Right lobe of liver (tissue), 6 donors: ENCODE data around the gene ARHGAP21. TPM values are rescaled to one million over a fixed set of nuclear protein-coding genes. Genes with fewer than 3 reads are reported as not detected.

Experiments used
- ATAC-seq, 4 donors: fragments of 200-7000 bp; cut with Tn5 transposase; one replicate each; pipeline ENCODE4 v1.9.1; 2020; ENCODE audit warnings: mild to moderate bottlenecking in 4 of 4, moderate library complexity in 4 of 4
- DNase-seq, 3 donors: peaks; one replicate each; pipeline ENCODE4 v3.0.0-alpha.2; 2020
- H3K27ac ChIP-seq, 3 donors: fragments of 200-600 bp; one replicate each; pipeline ENCODE4 v1.8.0; 2022
- H3K27me3 ChIP-seq, 2 donors: fragments of 200-600 bp; one replicate each; pipeline ENCODE4 v1.8.0; 2022
- H3K36me3 ChIP-seq, 4 donors: fragments of 200-600 bp; sonication (generic) in 1 of 4; one replicate each; pipeline versions ENCODE4 v1.5.1 to v1.8.0; 2017 to 2022; ENCODE audit warnings: control low read depth in 1 of 4
- H3K4me1 ChIP-seq, 4 donors: fragments of 200-600 bp; sonication (generic) in 1 of 4; one replicate each; pipeline versions ENCODE4 v1.5.1 to v1.8.0; 2017 to 2022; ENCODE audit warnings: control low read depth in 1 of 4
- H3K4me3 ChIP-seq, 3 donors: fragments of 200-600 bp; one replicate each; pipeline ENCODE4 v1.8.0; 2022
- H3K9me3 ChIP-seq, 4 donors: fragments of 200-600 bp; sonication (generic) in 1 of 4; one replicate each; pipeline versions ENCODE4 v1.5.1 to v1.8.0; 2017 to 2022; ENCODE audit warnings: control low read depth in 1 of 4
- POLR2A ChIP-seq: fragments of 450-650 bp; IDR thresholded peaks from one replicate; pipeline ENCODE4 v1.6.1; 2017; ENCODE audit warnings: antibody characterized with exemption, mild to moderate bottlenecking
- WGBS: methylation state at CpG from one replicate; pipeline ENCODE4 v1.1.6; 2018; ENCODE audit warnings: low coverage, low lambda C conversion rate; ENCODE audit not compliant: insufficient coverage; ENCODE audit errors: missing lambda C conversion rate; 5-methylcytosine and 5-hydroxymethylcytosine counted together
- intact Hi-C, 2 donors: fragments of 100-400 bp; cut with DNase I; formaldehyde crosslinking; loops; one replicate each; pipeline versions ENCODE4 v1.11.2 to v1.14.1; 2022
- total RNA-seq, 6 experiments: library from RNA; depleted of rRNA in 2 of 6; stranded (reverse); fragments of >200 nt in 2 of 6; fragmentation: NEBNext Ultra II Directional in 3 of 6; extraction: Animal tissue kit (Norgen Biotek cat#: 25700) in 3 of 6; gene quantifications; one replicate each; pipeline versions ENCODE4 v1.1.0 to v1.2.4, GENCODE V29; 2016 to 2023
- TF ChIP-seq, protein P1 (sequence below), 4 donors: fragments of 200-600 bp in 3 of 4; fragments of 450-650 bp in 1 of 4; IDR thresholded peaks; one replicate each; pipeline versions ENCODE4 v1.5.1 to v1.8.0; 2016 to 2022; ENCODE audit warnings: antibody characterized with exemption in 4 of 4, mild to moderate bottlenecking in 2 of 4
- donor health status: DM: no; HTN: yes; CAD: no.
- donor health status: DM: no; HTN: no; CAD: no.
- donor health status: DM: no; HTN: no; CAD: no.
- donor health status: DM: no; HTN: yes; CAD: no.
- donor health status: DM: no; HTN: yes; CAD: no.

ARHGAP21 gene
- total RNA-seq, 6 experiments from 2014 or later: 27.6 to 47.1 (median 31.0) TPM

DNA sequence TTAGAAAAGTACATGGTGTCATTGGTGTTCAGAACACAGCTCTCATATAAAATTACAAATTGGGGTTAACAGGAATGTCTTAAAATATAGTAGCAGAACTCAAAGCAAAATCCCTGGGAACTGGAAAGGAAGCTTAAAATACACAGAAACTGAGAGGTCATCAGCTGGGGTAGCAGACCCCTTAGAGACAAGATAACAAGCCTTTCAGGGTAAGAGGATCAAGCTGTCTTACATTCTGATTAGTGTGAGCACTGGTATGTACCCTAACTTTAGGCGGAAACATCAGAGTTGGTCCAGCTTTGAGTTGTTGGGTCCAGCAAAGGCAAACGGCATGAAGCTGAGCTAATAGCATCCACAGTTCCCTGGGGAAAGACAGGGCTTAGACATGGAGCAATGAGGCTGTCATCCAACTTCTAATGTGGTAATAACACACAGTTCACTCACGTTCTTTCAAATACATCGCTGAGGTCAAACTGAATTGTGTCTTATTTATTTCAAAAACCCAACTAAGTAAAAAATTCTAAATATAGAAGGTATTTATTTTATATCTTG is 32.6 kb downstream of the ARHGAP21 start:
- no peaks in the 10 kb centered on the region for H3K27me3 ChIP-seq
- H3K4me3 ChIP-seq: no peak overlapping the region
- intact Hi-C loops: no loop called here
- no peak overlapping the region for H3K27ac ChIP-seq
- peak; percentile 11 to 49 (median 26) for ATAC-seq
- no peaks in the 10 kb centered on the region for H3K36me3 ChIP-seq
- no peak for DNase-seq
- H3K4me1 ChIP-seq: no peaks in the 10 kb centered on the region
- no peaks in the 10 kb centered on the region for H3K9me3 ChIP-seq
- TF ChIP-seq POLR2A: no peak
- TF ChIP-seq, protein P1, sequence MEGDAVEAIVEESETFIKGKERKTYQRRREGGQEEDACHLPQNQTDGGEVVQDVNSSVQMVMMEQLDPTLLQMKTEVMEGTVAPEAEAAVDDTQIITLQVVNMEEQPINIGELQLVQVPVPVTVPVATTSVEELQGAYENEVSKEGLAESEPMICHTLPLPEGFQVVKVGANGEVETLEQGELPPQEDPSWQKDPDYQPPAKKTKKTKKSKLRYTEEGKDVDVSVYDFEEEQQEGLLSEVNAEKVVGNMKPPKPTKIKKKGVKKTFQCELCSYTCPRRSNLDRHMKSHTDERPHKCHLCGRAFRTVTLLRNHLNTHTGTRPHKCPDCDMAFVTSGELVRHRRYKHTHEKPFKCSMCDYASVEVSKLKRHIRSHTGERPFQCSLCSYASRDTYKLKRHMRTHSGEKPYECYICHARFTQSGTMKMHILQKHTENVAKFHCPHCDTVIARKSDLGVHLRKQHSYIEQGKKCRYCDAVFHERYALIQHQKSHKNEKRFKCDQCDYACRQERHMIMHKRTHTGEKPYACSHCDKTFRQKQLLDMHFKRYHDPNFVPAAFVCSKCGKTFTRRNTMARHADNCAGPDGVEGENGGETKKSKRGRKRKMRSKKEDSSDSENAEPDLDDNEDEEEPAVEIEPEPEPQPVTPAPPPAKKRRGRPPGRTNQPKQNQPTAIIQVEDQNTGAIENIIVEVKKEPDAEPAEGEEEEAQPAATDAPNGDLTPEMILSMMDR (IDR thresholded peaks at IDR 0.05): no peak
- 83% methylated on average over 3 of the region's 4 CpGs for WGBS

DNA sequence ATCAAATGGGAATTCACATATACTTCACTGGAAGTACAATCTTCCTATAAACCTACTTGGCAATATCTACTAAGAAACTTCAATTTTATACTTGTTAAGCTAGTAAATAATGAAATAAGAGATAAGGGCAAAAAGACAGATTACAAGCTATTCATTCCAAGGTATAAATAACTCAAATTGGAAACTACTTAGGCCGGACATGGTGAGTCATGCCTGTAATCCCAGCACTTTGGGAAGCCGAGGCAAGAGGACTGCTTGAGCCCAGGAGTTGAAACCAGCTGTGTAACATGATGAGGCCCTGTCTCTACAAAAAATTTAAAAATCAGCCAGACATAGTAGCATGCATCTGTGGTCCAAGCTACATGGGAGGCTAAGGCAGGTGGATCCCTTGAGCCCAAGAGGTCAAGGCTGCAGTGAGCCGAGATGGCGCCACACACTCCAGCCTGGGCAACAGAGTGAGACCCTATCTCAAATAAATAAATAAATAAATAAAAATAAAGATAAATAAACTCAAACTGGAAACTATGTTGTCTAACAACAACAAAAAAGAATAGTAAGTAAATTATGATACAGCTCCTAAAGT is 37.6 kb downstream of the ARHGAP21 start:
- Histone ChIP-seq H3K9me3 (no peaks in the 10 kb centered on the region), H3K27me3 (no peaks in the 10 kb centered on the region), H3K4me1 (peaks cover 0 to 6% (median 2%) of the 10 kb centered on the region in 4 donors), H3K36me3 (no peaks in the 10 kb centered on the region), H3K4me3 (no peak overlapping the region), H3K27ac (no peak overlapping the region)
- DNase-seq: no peak
- no peak for TF ChIP-seq POLR2A
- TF ChIP-seq, protein P1 (IDR thresholded peaks at IDR 0.05): no peak
- 75% methylated on average over 4 of the region's 4 CpGs for WGBS
- intact Hi-C loops: no loop called here
- ATAC-seq: peak in 1 of 4 donors; percentile 46

DNA sequence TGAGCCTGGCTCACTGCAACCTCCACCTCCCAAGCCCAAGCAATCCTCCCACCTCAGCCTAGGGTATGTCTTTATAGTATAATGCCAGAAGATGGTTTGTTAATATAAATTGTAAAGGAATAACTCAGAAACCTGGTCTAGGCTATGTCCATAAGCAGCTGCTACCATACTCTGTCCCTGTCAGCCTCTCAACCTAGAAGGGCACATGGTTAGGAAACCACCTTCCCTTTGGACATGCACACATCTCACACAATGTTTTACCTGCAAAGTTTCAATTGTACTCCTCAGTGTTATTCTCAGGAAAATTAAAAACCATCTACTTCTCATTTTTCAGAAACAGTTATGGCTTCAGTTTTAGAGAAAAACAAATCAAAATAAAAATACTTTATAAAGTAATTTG is 40.1 kb downstream of the ARHGAP21 start:
- Histone ChIP-seq H3K27ac (no peak overlapping the region), H3K4me3 (no peak overlapping the region), H3K9me3 (no peaks in the 10 kb centered on the region), H3K36me3 (no peaks in the 10 kb centered on the region), H3K27me3 (no peaks in the 10 kb centered on the region), H3K4me1 (peaks cover 0 to 12% (median 2%) of the 10 kb centered on the region in 4 donors)
- no peak for TF ChIP-seq POLR2A
- TF ChIP-seq, protein P1 (IDR thresholded peaks at IDR 0.05): no peak
- intact Hi-C loops: no loop called here
- ATAC-seq (no peak), DNase-seq (no peak)

DNA sequence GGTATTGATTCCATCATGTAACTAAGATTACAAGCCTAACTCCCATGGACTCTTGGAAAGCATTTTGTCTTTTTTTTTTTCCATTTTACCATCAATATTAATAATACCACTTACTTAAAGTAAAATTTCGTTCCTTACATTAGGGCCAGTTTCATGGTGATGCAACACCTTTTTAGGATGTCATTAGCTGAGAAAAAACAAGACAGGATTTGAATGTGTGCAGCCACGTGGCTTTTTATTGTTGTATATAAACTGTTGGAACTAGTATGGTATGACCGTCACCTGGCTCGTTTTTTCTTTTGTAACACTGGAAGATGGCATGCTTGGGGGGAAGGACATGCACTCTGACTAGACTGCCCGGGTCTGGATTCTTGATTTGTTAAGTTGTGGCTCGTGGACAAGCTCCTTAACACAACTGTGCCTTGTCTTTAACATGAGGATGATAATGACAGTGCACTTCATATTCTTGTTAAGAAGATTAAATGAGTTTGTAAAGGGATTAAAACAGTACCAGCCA is 42.1 kb downstream of the ARHGAP21 start:
- Histone ChIP-seq H3K27me3 (no peaks in the 10 kb centered on the region), H3K36me3 (no peaks in the 10 kb centered on the region), H3K27ac (no peak overlapping the region), H3K4me3 (no peak overlapping the region), H3K9me3 (no peaks in the 10 kb centered on the region), H3K4me1 (peaks cover 0 to 12% (median 2%) of the 10 kb centered on the region in 4 donors)
- DNase-seq (no peak), ATAC-seq (no peak)
- intact Hi-C loops: no loop called here
- 57% methylated on average over 6 of the region's 6 CpGs for WGBS
- TF ChIP-seq, protein P1 (IDR thresholded peaks at IDR 0.05): no peak
- no peak for TF ChIP-seq POLR2A
